SK-N-SH treated with all-trans-retinoic acid at 6 μM for 48 hours (cell line): Measurements from ENCODE around the gene STUM.

Experiments used
- ATAC-seq: fragments of 200-7000 bp; cut with Tn5 transposase; 3 replicates; pipeline ENCODE4 v1.9.1; 2020; ENCODE audit warnings: mild to moderate bottlenecking, moderate library complexity
- ARNTL ChIP-seq: fragments of 450-650 bp; formaldehyde crosslinking; IDR thresholded peaks from 2 replicates; pipeline ENCODE4 v1.5.0; 2020; ENCODE audit warnings: low read depth, mild to moderate bottlenecking, moderate library complexity, borderline replicate concordance
- BACH2 ChIP-seq: fragments of 250-450 bp; sonication (Bioruptor Pico); IDR thresholded peaks from 2 replicates; pipeline ENCODE4 v1.9.0; 2021; ENCODE audit warnings: mild to moderate bottlenecking, borderline replicate concordance
- CSRNP3 ChIP-seq: fragments of 250-450 bp; sonication (Bioruptor Pico); IDR thresholded peaks from 2 replicates; pipeline ENCODE4 v1.5.1; 2021; ENCODE audit warnings: mild to moderate bottlenecking, moderate library complexity
- ESRRG ChIP-seq: fragments of 250-450 bp; sonication (Bioruptor Pico); IDR thresholded peaks from 2 replicates; pipeline ENCODE4 v1.6.1; 2021; ENCODE audit warnings: mild to moderate bottlenecking
- GLIS3 ChIP-seq: fragments of 250-450 bp; sonication (Bioruptor Pico); IDR thresholded peaks from 2 replicates; pipeline ENCODE4 v1.5.0; 2020; ENCODE audit warnings: mild to moderate bottlenecking, moderate library complexity
- PATZ1 ChIP-seq: fragments of 250-450 bp; sonication (Bioruptor Pico); IDR thresholded peaks from 2 replicates; pipeline ENCODE4 v1.8.0; 2020; ENCODE audit warnings: mild to moderate bottlenecking, moderate library complexity, borderline replicate concordance
- POU6F1 ChIP-seq: fragments of 250-450 bp; sonication (Bioruptor Pico); IDR thresholded peaks from 2 replicates; pipeline ENCODE4 v1.8.0; 2021; ENCODE audit warnings: low read depth, mild to moderate bottlenecking, moderate library complexity, borderline replicate concordance
- TCF4 ChIP-seq: fragments of 250-450 bp; sonication (Bioruptor Pico); IDR thresholded peaks from 2 replicates; pipeline ENCODE4 v1.8.0; 2021; ENCODE audit warnings: mild to moderate bottlenecking, moderate library complexity, borderline replicate concordance
- TOX ChIP-seq: fragments of 250-450 bp; sonication (Bioruptor Pico); IDR thresholded peaks from 2 replicates; pipeline ENCODE4 v1.8.0; 2021; ENCODE audit warnings: mild to moderate bottlenecking, moderate library complexity, borderline replicate concordance
- ZFP3 ChIP-seq: fragments of 250-450 bp; sonication (Bioruptor Pico); IDR thresholded peaks from 2 replicates; pipeline ENCODE4 v1.5.0; 2020; ENCODE audit warnings: mild to moderate bottlenecking, moderate library complexity
- ZFP30 ChIP-seq: fragments of 450-650 bp; formaldehyde crosslinking; IDR thresholded peaks from 2 replicates; pipeline ENCODE4 v1.5.0; 2022; ENCODE audit warnings: mild to moderate bottlenecking, moderate library complexity
- ZNF70 ChIP-seq: fragments of 450-650 bp; formaldehyde crosslinking; IDR thresholded peaks from 2 replicates; pipeline ENCODE4 v1.5.0; 2020; ENCODE audit warnings: mild to moderate bottlenecking, moderate library complexity
- TF ChIP-seq, protein P1 (sequence below): fragments of 250-450 bp; sonication (Bioruptor Pico); IDR thresholded peaks from 2 replicates; pipeline ENCODE4 v1.5.0; 2020; ENCODE audit warnings: mild to moderate bottlenecking, moderate library complexity
- TF ChIP-seq, protein P2 (sequence below): fragments of 250-450 bp; sonication (Bioruptor Pico); IDR thresholded peaks from 2 replicates; pipeline ENCODE4 v1.5.1; 2020; ENCODE audit warnings: low read depth, mild to moderate bottlenecking, moderate library complexity

The STUM gene

GRCh38 chr1:226531360-226532093, 17.0 kb upstream of the STUM start:
- no peak for ATAC-seq
- TF ChIP-seq TCF4 (CRISPR knock-in tag) (no peak), BACH2 (no peak), ZFP3 (no peak), ARNTL (CRISPR knock-in tag) (no peak), GLIS3 (no peak), CSRNP3 (CRISPR knock-in tag) (no peak), ZNF70 (CRISPR knock-in tag) (no peak), ESRRG (CRISPR knock-in tag) (no peak), PATZ1 (CRISPR knock-in tag) (no peak)
- TF ChIP-seq, protein P1, sequence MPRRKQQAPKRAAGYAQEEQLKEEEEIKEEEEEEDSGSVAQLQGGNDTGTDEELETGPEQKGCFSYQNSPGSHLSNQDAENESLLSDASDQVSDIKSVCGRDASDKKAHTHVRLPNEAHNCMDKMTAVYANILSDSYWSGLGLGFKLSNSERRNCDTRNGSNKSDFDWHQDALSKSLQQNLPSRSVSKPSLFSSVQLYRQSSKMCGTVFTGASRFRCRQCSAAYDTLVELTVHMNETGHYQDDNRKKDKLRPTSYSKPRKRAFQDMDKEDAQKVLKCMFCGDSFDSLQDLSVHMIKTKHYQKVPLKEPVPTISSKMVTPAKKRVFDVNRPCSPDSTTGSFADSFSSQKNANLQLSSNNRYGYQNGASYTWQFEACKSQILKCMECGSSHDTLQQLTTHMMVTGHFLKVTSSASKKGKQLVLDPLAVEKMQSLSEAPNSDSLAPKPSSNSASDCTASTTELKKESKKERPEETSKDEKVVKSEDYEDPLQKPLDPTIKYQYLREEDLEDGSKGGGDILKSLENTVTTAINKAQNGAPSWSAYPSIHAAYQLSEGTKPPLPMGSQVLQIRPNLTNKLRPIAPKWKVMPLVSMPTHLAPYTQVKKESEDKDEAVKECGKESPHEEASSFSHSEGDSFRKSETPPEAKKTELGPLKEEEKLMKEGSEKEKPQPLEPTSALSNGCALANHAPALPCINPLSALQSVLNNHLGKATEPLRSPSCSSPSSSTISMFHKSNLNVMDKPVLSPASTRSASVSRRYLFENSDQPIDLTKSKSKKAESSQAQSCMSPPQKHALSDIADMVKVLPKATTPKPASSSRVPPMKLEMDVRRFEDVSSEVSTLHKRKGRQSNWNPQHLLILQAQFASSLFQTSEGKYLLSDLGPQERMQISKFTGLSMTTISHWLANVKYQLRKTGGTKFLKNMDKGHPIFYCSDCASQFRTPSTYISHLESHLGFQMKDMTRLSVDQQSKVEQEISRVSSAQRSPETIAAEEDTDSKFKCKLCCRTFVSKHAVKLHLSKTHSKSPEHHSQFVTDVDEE (CRISPR knock-in tag) = no peak

- no peak for ATAC-seq
- TF ChIP-seq TOX (CRISPR knock-in tag) (no peak), PATZ1 (CRISPR knock-in tag) (no peak)
Observed at GRCh38 chr1:226532553-226532952, 16.0 kb upstream of the STUM start.

GRCh38 chr1:226533220-226533619, 15.3 kb upstream of the STUM start:
- no peak for ATAC-seq
- no peak for TF ChIP-seq TCF4 (CRISPR knock-in tag)
- TF ChIP-seq POU6F1 = no peak
- no peak for TF ChIP-seq ZFP30
- no peak for TF ChIP-seq CSRNP3 (CRISPR knock-in tag)
- TF ChIP-seq, protein P2, sequence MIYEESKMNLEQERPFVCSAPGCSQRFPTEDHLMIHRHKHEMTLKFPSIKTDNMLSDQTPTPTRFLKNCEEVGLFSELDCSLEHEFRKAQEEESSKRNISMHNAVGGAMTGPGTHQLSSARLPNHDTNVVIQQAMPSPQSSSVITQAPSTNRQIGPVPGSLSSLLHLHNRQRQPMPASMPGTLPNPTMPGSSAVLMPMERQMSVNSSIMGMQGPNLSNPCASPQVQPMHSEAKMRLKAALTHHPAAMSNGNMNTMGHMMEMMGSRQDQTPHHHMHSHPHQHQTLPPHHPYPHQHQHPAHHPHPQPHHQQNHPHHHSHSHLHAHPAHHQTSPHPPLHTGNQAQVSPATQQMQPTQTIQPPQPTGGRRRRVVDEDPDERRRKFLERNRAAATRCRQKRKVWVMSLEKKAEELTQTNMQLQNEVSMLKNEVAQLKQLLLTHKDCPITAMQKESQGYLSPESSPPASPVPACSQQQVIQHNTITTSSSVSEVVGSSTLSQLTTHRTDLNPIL (CRISPR knock-in tag) = no peak
- no peak for TF ChIP-seq ZFP3
- no peak for TF ChIP-seq GLIS3
